ENCODE measurements around the gene JCHAIN.

Gene JCHAIN

GRCh38 chr4:70606459-70606858 lies 59.8 kb downstream of the JCHAIN start:
- Histone ChIP-seq H3K36me3 (ENCODE audit: insufficient read depth, insufficient read length, low read length) (no peaks in the 10 kb centered on the region), H3K9me3 (ENCODE audit: insufficient read depth, low read length) (no peaks in the 10 kb centered on the region), H3K9ac (ENCODE audit: insufficient read length, low read depth) (no peak overlapping the region), H3K4me3 (ENCODE audit: insufficient read length, low read depth) (no peak overlapping the region), H3K27me3 (ENCODE audit: insufficient read depth, insufficient read length) (no peaks in the 10 kb centered on the region), H3K4me1 (ENCODE audit: insufficient read depth, insufficient read length) (no peaks in the 10 kb centered on the region)
- DNase-seq (ENCODE audit: low read depth, low spot score) = no peak
- TF ChIP-seq ZNF274 (IDR thresholded peaks at IDR 0.05; ENCODE audit: low read depth, low read length) (no peak), YY1 (IDR thresholded peaks at IDR 0.05; ENCODE audit: insufficient read depth, insufficient read length) (no peak), SUZ12 (IDR thresholded peaks at IDR 0.05; ENCODE audit: extremely low read depth, insufficient read depth, insufficient read length) (no peak)
